CD4-positive, alpha-beta T cell treated with Interleukin-6 for 4 hours (primary cell): Measurements from ENCODE around the gene ADAR.
"Not testable (repeated sequence)": the region's sequence is repeated elsewhere in the genome, so short reads cannot be mapped to it uniquely, and the experiment has no call there.

Source experiments
- DNase-seq: peaks from one replicate; pipeline ENCODE4 v3.0.0-alpha.2; 2020; ENCODE audit warnings: mixed read lengths

Gene ADAR

DNA sequence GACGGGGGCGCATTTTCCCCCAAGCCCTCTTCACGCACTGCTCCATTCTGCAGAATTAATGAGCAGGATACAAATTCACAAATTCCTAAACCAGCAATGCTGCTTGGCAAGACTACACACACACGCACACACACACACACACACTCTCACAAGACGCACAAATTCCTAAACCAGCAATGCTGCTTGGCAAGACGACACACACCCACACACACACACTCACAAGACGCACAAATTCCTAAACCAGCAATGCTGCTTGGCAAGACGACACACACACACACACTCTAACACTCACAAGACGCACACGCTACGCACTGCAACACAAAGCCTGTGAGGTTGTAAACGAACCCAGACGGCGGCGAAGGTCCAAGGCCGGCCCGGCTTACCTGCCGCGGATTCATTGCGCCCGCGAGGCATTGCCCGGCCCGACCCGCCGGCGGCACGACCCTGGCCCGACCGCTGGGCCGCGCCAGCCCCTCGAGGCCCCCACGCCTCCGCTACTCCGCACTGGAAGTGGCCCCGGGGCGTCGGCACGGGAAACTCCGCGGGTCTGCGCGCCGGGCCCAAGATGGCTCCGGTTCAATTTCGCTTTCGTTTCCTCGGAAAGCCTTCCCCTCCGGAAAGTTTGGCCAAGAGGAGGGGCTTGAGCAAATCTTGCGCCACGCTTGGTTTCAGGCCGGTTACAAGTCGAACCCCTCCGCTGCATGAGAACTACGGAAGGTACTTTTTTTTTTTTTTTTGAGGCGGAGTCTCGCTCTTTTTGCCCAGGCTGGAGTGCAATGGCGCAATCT, at the start of gene ADAR:
TSS of gene ADAR (minus strand) at position 578 of the 788 bp plus-strand sequence. CDS start at position 398, 180 bp downstream.
- DNase-seq: peak; percentile 91

- DNase-seq: no peak
Measured at GRCh38 chr1:154657556-154657955, 49.6 kb upstream of the ADAR start.

- DNase-seq: no peak
Measured at GRCh38 chr1:154652893-154653292, 44.9 kb upstream of the ADAR start.

GRCh38 chr1:154644724-154645123, 36.7 kb upstream of the ADAR start:
- DNase-seq: not testable (repeated sequence)

GRCh38 chr1:154641534-154641933, 33.5 kb upstream of the ADAR start:
- DNase-seq: no peak

DNA sequence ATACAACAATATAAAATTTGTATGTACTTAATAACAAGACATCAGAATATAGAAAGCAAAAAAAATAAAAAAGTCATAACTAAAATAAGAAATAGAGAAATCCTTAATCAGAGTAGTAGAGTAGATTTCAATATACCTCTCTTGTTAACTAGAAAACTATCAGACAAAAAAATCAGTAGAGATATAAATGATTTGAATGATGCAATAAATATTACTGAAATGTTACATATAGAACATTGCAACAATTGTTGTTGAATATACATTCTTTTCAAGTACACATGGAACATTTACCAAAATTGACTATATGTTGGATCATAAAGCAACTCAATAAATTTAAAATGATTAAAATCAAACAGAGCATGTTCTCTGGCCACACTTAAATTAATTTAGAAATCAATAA, 31.9 kb upstream of the ADAR start:
- no peak for DNase-seq

DNA sequence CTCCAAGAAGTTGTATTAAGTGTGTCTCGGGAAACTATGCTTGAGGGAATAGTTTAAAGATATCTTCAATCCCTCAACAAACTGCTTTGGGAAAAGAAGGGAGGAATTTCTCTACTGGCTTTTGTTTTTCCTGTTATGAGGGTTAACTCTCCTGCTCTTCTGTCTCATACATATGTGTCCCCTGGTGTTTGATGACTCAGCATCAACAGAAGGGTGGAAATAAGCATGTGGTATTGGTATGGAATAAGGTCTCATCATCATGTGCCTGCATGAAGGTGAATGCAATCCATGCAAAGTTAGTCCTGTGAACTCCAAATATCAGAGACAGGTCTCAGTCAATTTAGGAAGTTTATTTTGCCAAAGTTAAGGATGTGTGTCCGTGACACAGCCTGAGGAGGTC, 27.2 kb upstream of the ADAR start:
- no peak for DNase-seq

DNA sequence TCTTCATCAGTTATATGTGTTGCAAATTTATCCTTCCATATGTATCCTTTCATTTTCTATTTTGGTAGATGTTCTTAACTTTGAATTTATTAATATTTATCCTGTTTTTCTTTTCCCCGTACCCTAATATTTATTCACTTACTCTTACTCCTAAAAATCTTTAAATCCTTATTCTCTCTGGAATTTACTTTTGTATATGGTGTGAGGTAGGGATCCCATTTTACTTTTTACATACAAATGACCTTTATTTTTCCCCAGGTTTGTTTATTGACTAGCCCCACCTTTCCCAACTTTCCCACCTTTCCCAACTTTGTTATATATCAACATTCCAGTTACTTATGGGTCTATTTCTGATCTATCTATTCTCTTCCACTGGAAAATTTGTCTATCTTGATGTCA, 21.7 kb upstream of the ADAR start:
- DNase-seq: no peak

DNA sequence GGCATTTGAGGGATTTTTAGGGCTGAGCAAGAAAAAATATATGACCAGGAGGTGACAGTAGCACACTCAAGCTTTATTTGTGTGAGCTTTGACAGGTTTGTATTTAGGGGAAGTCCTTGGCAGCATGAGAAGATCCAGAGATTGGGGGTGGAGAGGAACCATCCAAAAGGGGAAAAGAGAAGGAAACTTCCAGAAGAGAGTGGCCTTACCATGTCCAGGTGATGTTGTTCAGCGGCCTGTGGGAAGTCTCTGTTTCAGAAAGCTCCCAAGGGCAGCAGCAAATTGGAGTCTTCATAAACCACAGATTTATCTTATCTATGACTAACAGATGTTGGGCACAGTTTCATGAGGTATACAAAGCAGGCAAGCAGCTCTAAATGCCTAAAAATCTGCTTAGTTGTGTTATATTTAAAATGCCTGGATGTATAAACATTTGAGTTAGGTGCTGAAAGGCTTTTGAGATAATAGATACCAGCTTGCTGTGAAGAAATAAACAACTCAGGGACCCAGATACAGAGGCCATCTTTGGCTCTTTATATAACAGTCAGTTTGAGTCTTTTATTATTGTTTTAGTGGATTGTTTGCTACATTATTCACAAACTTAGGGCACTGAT, 21.2 kb upstream of the ADAR start:
- no peak for DNase-seq

- no peak for DNase-seq
Measured at GRCh38 chr1:154628121-154628405, 20.1 kb upstream of the ADAR start.

DNA sequence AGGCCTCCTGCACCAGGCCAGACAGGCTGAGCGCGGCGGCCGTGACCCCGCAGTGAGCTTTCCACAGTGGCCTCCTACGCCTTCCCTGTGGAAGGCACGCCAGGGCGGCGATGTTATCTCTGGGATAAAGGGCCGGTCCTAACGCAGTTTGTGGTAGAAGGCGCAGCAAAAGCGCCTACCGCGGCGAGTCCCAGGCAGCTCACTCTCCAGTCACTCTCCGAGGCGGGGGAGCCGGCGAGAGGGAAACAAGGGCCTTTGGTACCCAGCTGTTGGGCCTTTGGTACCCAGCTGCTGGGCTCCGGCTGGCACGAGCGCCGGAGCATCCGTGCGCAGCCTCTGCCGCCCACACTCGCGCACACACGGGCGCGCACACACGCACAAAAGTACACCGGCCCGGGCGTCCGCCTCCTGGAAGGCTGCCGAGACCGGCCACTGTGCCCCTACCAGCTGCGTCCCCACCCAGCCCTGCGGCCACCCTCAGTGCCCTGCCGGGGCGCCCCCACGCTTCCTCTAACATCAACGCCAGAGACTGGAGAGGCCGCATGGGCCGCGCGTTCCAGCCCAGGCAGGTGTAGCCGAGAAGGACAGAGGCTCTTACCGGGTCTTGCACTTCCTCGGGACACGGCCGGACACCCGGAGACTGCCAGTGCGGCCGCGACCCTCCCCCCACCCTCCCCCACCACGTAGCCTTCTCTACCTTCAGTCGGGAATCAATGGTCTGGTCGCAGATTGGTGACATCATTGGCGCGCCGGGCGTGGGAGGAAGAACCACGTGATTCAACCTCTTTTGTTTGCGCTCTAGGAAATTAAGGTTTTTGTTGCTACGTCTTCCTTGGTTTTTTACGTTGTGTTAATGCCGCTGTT, 19.5 kb upstream of the ADAR start:
- peak; percentile 92 for DNase-seq

DNA sequence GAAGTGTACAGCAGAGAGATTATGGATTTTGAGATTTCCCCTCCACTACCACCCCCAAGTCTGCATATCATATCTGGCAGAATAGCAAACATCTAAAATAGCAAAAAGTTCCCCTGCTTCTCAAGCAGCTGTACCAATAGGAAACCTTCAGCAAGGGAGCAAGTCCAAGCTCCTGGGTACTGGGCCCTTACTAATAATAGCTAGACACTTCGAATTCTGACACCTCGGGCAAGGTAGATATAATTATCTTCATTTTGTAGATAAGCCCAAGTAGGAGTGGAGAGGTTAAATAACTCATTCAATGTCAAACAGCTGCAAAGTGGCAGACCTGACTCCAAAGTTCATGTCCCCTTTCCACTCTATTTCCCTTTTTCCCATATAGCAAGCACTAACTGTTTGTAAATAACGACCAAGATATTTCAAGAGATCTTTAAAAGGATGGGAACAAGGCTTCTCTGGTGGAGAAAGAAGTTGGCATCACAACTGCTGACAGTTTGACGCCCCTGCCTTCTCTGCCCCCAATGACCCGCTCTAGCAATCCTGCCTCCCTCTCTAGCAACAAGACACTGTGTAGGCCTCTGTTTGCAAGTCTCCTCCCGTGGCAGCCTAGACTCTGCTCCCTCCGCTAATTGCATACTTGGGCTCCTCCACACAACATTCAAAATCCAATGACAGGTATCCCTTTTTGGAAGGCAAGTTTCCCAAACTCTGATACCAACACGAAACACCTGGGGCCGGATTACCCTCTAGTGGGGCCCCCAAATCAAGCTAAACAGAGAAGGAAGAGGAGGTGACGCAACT, 18.7 kb upstream of the ADAR start:
- no peak for DNase-seq

- DNase-seq: no peak
Measured at GRCh38 chr1:154624746-154625643, 17.0 kb upstream of the ADAR start.

DNA sequence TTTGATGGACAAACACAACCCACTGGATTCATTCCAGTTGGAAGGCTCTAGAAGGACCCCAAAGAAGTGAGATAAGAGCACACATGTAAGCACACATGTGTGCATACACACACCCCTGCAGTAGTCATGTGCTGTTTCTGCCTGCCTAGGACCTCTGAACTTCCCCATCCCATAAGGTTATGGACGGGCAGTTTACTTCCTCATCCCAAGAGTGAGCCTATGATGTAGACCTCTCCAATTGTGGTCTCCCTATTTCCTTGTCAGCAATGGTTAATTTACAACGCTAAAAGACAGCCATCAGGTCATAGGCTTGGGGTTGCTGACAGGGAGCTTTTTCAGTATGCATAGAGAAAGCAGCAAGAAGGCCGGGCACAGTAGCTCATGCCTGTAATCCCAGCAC, 15.4 kb upstream of the ADAR start:
- DNase-seq: no peak

DNA sequence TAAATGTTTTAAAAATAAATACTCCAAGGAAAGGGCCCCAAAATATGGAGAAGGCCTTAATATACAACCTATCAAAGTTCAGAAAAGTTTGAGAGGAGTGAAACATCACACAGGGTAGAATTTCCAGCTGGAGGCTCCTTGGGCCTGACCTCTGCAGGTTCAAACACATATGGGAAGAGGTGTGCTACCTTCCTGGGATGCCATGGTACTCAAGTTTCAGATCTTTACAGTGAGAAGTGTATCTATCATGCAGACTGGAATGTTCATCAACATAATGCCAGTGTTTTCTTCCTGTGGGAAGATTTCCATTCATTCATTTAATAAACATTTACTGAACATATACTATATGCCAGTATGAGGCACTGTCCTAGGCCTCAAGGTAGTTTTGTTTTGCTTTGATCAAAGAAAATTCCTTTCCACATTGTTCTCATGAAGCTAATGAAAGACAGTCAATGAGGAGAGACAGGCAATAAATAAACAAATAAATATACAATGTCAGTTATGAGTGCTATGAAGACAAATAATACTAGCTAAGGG, 14.6 kb upstream of the ADAR start:
- DNase-seq: no peak

DNA sequence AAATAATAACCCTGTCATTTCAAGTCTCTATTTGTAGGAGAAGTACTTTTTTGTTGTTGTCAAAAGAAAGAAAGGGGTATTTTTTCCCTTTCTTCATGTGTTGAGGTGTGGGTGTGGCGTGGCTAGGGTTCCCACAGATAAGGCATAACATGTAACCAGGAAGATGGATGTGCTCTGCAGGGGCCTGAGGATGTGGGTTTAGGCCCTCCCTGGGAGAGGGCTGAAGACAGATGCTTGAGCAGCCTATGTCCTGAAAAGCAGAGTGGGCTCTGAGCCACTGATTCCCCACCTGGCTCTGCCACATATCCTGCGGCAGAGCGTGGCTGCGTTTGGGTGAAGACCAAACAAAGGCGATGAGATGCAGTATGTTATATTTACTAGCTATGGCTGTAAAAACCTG, 13.9 kb upstream of the ADAR start:
- DNase-seq: no peak

- no peak for DNase-seq
Measured at GRCh38 chr1:154620751-154621150, 12.8 kb upstream of the ADAR start.

DNA sequence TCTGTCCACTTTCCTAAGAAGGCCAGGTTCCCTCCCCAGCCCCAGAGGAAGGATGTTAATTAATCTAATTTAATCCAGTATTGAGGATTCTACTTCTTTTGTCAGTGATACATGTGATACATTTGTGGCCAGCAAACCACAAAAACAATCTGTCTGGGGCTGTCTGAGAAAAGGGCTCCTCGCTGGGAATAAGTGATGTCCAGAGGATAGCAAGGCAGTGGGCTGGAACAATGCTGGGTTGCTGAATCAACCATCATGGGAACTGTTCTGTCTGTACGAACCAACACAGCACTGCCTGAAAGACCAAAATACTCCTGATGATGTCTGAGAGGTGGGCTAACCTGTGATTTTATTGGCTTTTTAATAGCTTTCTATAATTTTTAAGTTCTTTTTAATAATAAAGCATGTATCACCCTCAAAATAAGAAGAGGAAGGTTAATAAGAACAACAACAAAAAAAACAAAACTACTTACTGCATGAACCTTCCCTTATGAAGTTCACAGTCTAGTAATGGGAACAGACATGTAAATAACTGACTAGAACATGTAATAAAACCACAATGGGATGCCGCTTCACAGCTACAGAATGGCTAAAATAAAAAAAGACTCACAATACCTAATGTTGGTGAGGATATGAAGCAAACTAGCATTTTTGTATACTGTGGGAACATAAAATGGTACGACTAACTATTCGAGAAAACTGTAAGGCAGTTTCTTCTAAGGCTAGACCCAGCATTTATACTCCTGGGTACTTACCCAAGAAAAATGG, 11.4 kb upstream of the ADAR start:
- DNase-seq: no peak

GRCh38 chr1:154616659-154617345, 8.8 kb upstream of the ADAR start:
- no peak for DNase-seq

GRCh38 chr1:154615411-154615810, 7.4 kb upstream of the ADAR start:
- no peak for DNase-seq
